ENCODE data around the gene AHCYL2.
A peak's percentile ranks its signal among the peaks of the same experiment; 100 is the strongest.
"Not testable (repeated sequence)": the region's sequence is repeated elsewhere in the genome, so short reads cannot be mapped to it uniquely, and the experiment has no call there.

The AHCYL2 gene

DNA sequence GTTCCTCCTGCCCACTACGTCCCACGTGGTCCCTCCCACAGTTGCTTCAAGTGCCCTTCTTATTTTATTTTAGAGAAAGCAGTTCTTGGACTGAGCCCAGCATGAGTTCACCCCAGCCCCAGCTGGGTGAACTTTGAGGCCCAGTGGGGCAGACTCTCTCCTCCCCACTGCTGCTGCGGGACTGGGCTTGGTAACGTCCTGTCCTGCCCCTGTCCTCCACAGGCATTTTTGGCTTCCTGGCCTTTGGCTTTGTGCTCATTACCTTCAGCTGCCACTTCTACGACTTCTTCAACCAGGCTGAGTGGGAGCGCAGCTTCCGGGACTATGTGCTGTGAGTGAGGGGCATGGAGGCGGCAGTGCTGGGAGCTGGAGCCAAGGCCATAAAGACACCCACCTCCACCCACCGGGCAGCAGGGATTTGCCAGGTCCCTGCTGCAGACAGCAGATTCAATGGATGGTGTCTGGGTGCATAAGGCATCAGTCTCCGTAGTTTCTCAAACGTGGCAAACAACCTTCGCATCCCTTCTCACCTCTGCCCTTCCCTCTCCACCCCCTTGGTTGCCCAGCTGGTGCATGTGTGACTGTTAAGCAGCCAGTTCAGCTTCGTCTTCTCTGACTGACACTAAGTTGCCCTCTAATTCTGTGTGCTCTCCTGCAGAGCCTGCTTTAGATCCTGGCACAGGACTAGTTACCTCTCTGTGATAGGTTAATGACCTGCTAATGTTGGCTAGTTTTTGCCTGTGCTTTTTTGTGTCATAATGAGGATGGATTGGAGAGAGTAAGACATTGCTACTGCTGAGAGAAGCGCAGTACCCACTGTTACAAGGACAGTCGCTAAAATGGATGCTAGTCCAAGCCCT, 15.5 kb upstream of the AHCYL2 start:
- DNase-seq, result no peak

DNA sequence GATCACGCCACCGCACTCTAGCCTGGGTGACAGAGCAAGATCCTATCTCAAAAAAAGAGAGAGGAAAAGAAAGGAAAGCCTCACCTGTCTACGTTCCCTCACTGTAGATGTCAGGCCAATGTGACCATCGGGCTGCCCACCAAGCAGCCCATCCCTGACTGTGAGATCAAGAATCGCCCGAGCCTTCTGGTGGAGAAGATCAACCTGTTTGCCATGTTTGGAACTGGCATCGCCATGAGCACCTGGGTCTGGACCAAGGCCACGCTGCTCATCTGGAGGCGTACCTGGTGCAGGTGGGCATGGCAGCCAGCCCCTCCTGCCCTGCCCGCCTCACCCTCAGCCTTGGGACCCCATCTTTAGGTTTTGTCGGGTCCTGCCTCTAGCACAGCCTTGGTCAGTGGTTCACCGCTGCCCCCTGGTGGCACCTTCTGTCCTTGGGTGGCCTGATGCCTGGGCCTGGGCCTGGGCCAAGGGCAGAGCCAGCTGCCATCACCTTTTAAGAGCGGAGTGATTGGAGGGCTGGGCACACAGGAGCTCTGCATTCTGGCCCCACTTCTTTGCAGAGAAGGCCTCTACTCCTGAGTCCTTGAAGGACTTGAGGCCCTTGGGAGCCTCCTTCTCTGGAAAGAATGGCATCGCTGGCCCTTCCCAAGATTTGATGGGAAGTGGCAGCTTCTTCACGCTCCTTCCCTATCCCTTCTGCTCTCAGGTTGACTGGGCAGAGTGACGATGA, 14.4 kb upstream of the AHCYL2 start:
- peak; percentile 50 for DNase-seq

DNA sequence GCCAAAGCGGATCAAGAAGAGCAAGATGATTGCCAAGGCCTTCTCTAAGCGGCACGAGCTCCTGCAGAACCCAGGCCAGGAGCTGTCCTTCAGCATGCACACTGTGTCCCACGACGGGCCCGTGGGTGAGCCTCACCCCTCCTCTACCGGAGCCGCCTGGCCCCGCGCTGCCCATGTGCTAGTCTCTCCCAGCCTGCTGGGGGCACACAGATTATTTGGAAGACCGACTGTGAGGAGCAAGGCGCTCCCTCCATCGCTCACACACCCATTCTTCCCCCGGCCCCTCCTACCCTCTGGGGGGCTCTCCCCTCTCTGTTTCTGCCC, 13.9 kb upstream of the AHCYL2 start:
- no peak for DNase-seq

DNA sequence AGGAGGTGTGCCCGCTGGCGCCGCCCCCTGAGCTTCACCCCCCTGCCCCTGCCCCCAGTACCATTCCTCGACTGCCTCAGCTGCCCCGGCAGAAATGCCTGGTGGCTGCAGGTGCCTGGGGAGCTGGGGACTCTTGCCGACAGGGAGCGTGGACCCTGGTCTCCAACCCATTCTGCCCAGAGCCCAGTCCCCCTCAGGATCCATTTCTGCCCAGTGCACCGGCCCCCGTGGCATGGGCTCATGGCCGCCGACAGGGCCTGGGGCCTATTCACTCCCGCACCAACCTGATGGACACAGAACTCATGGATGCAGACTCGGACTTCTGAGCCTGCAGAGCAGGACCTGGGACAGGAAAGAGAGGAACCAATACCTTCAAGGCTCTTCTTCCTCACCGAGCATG, 12.7 kb upstream of the AHCYL2 start:
- no peak for DNase-seq

DNA sequence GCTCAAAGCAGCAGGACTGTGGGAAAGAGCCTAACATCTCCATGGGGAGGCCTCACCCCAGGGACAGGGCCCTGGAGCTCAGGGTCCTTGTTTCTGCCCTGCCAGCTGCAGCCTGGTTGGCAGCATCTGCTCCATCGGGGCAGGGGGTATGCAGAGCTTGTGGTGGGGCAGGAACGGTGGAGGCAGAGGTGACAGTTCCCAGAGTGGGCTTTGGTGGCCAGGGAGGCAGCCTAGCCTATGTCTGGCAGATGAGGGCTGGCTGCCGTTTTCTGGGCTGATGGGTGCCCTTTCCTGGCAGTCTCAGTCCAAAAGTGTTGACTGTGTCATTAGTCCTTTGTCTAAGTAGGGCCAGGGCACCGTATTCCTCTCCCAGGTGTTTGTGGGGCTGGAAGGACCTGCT, 12.2 kb upstream of the AHCYL2 start:
- DNase-seq, result no peak

DNA sequence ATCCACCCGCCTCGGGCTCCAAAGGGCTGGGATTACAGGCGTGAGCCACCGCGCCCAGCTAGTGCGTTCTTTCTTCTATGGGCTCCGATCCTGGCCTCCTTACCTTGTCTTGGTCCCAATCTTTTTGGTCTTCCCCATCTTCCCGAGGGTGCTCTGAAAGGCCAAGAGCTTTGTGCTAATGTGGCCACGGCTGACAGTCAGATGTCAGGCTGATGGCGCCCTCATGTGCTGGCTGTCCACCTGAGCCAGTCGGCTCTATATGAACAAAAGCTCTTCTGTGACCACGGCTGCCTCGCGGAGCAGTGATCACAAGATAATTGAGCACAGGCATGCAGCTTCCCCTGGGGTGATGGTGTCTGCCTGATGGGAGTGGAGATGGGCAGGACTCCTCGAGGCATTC, 11.0 kb upstream of the AHCYL2 start:
- DNase-seq, result no peak

DNA sequence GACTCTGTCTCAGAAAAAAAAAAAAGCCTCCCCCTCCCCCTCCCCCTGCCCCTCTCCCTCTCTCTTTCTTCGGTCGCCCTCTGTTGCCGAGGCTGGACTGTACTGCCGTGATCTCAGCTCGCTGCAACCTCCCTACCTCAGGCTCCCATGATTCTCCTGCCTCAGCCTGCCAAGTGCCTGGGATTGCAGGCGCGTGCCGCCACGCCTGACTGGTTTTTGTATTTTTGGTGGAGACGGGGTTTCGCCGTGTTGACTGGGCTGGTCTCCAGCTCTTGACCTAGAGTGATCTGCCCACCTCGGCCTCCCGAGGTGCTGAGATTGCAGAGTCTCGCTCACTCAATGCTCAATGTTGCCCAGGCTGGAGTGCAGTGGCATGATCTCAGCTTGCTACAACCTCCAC, 9.1 kb upstream of the AHCYL2 start:
- DNase-seq, result not testable (repeated sequence)

DNA sequence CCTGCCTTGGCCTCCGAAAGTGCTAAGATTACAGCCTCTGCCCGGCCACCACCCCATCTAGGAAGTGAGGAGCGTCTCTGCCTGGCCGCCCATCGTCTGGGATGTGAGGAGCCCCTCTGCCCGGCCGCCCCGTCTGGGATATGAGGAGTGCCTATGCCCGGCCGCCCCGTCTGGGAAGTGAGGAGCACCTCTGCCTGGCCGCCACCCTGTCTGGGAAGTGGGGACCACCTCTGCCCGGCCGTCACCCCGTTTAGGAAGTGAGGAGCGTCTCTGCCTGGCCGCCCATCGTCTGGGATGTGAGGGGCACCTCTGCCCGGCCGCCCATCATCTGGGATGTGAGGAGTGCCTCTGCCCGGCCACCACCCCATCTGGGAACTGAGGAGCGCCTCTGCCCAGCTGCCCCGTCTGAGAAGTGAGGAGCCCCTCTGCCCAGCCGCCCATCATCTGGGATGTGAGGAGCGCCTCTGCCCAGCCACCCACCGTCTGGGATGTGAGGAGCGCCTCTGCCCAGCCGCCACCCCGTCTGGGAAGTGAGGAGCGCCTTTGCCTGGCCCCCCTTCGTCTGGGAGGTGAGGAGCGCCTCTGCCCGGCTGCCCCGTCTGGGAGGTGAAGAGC, 8.6 kb upstream of the AHCYL2 start:
- not testable (repeated sequence) for DNase-seq

DNA sequence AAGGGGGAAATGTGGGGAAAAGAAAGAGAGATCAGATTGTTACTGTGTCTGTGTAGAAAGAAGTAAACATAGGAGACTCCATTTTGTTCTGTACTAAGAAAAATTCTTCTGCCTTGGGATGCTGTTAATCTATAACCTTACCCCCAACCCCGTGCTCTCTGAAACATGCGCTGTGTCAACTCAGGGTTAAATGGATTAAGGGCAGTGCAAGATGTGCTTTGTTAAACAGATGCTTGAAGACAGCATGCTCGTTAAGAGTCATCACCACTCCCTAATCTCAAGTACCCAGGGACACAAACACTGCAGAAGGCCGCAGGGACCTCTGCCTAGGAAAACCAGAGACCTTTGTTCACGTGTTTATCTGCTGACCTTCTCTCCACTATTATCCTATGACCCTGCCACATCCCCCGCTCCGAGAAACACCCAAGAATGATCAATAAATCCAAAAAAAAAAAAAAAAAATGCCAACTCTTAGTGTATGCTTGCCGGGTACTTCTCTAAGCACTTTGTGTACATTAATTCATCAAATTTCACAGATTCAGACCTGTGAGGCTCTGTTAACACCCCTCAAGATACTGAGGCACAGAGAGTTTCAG, 7.9 kb upstream of the AHCYL2 start:
- not testable (repeated sequence) for DNase-seq

DNA sequence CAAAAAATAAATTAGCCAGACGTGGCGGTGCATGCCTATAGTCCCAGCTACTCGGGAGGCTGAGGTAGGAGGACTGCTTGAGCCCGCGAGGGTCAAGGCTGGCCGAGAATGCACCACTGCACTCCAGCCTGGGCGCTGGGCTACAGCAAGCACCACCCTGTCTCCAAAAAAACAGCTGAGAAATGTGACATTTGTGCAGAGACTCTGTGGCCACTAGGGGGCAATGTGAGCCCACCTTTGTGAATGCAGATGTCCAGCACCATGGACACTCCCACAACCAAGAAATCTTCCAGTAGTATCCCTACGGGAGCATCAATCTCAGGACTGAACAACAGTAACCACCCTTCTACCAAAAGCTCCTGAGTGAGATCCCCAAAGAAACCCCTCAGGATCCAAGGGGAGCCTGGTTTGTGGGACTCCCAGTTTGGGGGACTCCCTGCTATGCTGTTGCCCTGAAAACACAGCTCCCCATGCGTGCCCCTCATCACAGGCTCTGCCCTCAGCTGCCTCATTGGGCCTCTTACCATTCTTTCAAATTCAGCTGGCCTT, 6.2 kb upstream of the AHCYL2 start:
- peak; percentile 83 for DNase-seq

DNA sequence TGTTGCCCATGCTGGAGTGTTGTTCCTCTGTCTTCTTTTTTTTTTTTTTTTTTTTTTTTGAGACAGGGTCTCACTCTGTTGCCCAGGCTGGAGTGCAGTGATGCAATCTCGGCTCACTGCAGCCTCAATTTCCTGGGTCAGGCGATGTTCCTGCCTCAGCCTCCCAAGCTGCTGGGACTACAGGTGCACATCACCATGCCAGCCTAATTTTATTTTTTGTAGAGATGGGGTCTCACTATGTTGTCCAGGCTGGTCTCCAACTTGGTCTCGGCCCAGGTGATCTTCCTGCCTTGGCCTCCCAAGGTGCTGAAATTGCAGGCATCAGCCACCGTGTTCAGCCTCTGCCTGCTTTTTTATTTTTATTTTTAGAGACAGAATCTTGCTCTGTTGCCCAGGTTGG, 5.7 kb upstream of the AHCYL2 start:
- not testable (repeated sequence) for DNase-seq

DNA sequence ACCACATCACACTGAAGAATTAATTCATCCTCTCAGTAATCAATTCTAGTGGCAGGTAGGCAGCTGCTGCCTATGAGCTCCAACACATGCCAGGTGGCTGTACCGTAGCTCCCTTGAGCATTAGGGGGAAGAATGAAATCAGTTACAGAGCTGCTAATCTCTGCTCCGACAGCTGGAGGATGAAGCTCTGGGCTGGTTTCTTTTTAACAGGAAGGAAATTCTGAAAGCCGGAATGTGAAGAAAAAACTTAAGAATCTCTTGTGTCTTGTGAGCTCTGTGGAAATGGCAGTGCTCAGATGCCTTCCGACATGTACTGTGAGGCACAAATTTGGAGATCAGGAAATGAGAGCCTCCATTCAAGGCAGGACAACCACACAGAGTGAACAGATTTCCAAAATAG, 2.8 kb upstream of the AHCYL2 start:
- DNase-seq, result no peak

DNA sequence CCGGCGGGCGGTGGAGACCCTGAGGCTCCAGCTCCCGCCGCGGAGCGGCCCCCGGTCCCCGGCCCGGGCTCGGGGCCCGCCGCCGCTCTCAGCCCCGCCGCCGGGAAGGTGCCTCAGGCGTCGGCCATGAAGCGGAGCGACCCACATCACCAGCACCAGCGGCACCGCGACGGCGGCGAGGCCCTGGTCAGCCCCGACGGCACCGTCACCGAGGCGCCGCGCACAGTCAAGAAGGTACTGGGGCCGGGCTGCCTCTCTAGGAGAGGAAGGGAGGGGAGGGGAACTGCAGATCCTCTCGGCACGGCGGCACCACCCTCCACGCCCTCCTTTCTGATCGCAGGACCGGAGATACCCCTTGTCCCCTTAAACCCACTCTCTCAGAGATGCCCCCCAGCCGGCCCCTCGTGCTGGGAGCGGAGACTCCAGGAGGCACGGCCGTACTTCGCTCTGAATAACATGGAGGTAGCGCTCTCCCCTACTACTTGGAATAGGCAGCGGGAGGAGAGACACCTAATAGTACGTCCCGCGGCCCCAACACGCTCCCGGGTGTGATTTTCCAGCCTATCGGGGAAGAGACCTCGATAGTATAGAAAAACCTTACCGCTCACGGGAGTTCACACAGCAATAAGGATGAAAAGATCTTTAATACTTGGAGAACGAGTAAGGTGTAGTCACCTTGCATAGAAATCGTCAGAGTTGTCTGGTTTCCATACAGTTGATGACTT, 538 bp downstream of the AHCYL2 start:
- DNase-seq, result peak; percentile 61

DNA sequence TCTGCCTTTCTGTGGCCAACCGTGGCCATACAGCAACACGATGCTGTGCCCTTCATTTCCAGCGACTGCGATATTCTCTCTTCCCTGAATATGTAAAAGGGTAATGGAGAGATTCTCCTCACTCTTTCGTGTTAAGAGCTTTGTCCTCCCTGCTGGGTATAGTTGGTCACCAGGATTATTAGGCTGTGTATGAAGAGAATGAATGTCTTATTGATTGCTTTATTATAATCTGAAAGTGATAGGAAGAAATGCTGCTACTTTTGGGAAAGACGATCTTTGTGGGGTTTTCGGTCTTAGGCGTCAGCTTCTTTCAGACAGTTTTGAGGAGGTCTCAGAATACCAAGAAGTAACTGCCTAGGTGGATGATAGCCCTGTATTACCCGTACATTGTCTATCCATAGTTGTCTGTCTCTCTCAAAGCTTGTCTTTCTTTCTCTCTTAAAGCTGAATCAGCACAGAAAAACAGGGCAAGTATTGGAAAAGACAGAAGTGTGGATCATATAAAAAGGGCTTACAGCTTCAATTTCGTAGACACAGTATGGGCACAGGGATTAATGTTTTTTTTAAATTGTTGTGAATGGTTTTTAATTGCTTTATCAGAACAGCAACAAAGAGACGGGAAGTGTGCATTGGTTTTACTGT, 1.2 kb downstream of the AHCYL2 start:
- no peak for DNase-seq

DNA sequence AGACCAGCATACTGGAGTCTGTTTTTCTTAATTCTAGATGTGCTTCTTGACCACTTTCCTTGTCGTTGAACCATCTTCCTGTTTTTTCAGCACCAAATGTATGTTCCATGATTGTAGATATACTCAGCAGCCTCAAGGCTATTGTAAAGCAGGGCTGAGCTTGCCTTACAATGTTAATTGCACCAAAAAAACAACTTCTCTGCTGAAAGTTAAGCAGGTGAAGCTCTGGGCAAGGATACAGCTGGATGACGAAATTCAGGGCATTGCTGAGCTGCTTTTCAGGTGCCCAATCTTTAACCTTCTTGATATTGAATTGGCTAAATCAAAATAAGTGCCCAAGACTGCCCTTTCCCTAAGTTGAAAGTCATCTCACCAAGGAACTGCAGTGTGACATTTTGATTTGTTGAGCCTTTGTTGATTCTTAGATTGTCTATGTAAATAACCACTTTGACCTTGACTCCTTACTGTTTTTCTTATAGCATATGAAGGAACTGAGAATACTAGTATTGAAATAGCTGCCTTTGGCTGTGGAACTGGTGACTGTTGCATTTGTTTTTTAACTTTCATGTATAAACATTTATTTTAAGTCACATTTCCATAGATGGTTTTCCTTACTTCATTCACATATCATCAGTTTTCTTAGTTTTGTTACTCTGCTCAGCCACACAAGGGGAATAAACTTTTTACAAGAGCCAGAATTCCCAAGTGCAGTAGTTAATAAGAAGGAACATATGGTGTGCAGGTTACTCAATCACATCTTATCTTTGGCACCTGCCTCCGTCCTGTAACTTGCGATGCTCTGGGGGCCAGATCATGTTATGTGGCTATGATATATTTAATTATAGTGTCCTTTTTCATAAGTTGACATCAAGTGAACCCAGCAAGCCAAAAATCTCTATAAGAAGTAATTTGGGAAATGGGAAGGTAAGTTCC, 3.1 kb downstream of the AHCYL2 start:
- no peak for DNase-seq

DNA sequence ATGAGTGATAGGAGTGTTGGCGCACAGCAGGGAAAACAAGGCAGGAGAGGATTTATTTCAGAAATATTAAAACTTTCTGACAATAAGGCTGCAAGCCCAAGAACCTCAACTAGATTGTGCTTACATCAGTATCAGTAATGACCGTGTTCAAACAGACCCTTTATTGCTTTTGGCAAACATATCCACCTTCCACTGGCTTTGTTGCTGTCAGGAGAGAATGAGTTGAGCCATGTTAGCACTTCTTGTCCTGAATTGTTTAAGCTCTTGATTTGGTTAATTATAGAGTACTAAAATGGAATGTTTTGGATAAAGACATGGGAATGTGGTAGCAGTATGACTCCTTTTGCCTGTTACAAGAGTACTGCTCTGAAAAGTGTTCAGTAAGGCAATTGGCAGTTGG, 3.8 kb downstream of the AHCYL2 start:
- no peak for DNase-seq

DNA sequence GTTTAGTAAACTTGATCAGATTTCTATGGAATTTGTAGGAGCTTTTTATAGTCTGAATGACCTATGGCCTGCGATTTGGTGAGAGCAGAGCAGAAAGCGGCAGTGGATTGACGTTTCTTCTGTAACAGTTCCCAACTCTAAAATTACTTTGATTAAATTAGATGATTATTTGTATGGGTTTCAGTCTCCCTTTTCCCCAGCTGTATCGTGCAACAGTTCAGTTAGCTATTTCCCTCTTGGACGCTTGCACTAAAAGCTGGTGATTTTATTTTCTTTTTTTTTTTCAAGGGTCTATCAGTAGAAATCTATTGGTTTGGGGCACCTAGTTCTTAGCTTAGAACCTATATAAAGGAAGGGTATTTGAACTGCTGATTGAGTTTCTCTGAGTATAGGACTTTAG, 6.8 kb downstream of the AHCYL2 start:
- no peak for DNase-seq

DNA sequence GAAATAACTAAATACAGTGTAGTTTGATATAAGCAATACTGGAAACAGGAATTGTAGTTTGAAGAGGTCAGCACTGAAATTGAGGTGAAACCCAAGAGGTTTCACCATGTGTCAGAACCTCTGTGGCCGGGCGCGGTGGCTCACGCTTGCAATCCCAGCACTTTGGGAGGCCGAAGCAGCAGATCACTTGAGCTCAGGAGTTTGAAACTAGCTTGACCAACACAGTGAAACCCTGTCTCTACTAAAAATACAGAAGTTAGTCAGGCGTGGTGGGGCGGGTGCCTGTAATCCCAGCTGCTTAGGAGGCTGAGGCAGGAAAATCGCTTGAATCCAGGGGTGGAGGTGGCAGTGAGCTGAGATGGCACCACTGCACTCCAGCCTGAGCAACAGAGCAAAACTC, 13.7 kb downstream of the AHCYL2 start:
- DNase-seq, result no peak

DNA sequence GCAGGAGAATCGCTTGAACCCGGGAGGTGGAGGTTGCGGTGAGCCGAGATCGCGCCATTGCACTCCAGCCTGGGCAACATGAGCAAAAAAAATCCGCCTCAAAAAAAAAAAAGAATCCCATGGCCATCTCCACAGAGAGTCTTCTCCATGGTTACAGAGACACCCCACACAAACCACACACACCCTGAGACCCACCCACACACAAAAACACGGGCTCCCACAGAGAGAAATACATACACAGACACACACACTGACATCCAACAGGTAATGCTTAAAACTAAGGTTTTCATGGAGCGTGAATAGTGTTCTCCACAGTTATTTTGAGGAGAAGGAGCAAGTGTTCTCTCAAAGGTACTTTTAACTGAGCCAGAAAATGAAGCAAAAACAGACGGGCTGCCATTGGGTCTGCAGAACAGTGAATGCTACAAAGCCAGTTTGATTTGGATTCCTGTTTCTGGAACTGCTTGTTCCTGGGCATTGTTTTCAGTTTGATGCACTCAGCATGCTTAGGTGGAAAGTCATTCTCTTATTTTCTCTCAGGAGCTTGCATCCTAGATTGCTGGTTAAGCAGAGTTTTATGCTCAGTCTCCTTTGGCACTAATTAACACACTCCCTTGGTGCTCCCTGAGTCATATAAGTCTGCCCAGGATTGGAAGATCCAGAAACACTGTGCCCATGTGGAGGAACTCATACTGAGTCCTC, 15.4 kb downstream of the AHCYL2 start:
- no peak for DNase-seq

DNA sequence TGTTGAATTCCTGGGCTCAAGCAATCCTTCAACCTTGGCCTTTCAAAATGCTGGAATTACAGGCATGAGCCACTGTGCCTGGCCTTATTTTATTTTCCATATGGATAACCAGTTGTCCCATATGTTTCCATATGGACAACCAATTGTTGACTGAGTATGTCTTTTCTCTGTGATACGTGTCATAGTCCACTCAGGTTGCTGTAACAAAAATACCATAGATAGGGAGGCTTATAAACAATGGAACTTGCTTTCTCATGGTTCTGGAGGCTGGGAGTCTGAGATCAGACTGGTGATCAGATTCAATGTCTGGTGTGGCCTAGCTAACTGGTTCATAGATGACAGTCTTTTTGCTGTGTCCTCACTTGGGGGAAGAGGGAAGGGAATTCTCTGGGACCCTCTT, 19.4 kb downstream of the AHCYL2 start:
- DNase-seq, result no peak
